H9 (cell line): Measurements from ENCODE around the gene KATNB1. TPM values are rescaled to one million over a fixed set of nuclear protein-coding genes. Genes with fewer than 3 reads are reported as not detected.

Source experiments
- DNase-seq: peaks from one replicate; pipeline ENCODE4 v3.0.0-alpha.2; 2017
- H2AFZ ChIP-seq: one replicate; pipeline ENCODE4 v1.6.1; 2013; ENCODE audit warnings: mild to moderate bottlenecking, low read length, control low read depth, moderate library complexity
- H2AK5ac ChIP-seq: 2 replicates; pipeline ENCODE4 v1.6.1; 2013; ENCODE audit warnings: low read length, control low read depth, mixed read lengths; ENCODE audit not compliant: insufficient read length
- H2BK120ac ChIP-seq: one replicate; pipeline ENCODE4 v1.6.1; 2013; ENCODE audit warnings: low read depth, mild to moderate bottlenecking, low read length, control low read depth, inconsistent platforms; ENCODE audit not compliant: poor library complexity, severe bottlenecking
- H2BK12ac ChIP-seq: 2 replicates; pipeline ENCODE4 v1.6.1; 2013; ENCODE audit warnings: low read length, control low read depth, mixed read lengths, low read depth; ENCODE audit not compliant: insufficient read length
- H2BK15ac ChIP-seq: 2 replicates; pipeline ENCODE4 v1.6.1; 2013; ENCODE audit warnings: low read depth, low read length, control low read depth
- H2BK20ac ChIP-seq: one replicate; pipeline ENCODE4 v1.6.1; 2013; ENCODE audit warnings: low read depth, mild to moderate bottlenecking, low read length, control low read depth, inconsistent platforms; ENCODE audit not compliant: poor library complexity, severe bottlenecking
- H2BK5ac ChIP-seq: 2 replicates; pipeline ENCODE4 v1.6.1; 2013; ENCODE audit warnings: low read length, control low read depth, mixed read lengths; ENCODE audit not compliant: insufficient read length
- H3K14ac ChIP-seq: 2 replicates; pipeline ENCODE4 v1.6.1; 2013; ENCODE audit warnings: low read length, control low read depth; ENCODE audit not compliant: insufficient read depth
- H3K18ac ChIP-seq: 2 replicates; pipeline ENCODE4 v1.6.1; 2013; ENCODE audit warnings: low read depth, mild to moderate bottlenecking, mixed read lengths, low read length, control low read depth; ENCODE audit not compliant: insufficient read length
- H3K23ac ChIP-seq: 2 replicates; pipeline ENCODE4 v1.6.1; 2013; ENCODE audit warnings: low read length, control low read depth, mixed read lengths, low read depth; ENCODE audit not compliant: insufficient read length
- H3K23me2 ChIP-seq: 2 replicates; pipeline ENCODE4 v1.6.1; 2013; ENCODE audit warnings: low read depth, mild to moderate bottlenecking, mixed read lengths, low read length, control low read depth; ENCODE audit not compliant: insufficient read length, poor library complexity, severe bottlenecking
- H3K27ac ChIP-seq: 2 replicates; pipeline ENCODE4 v1.5.1; 2013; ENCODE audit warnings: low read length, control low read depth, mixed read lengths, low read depth; ENCODE audit not compliant: insufficient read length
- H3K27me3 ChIP-seq: 2 replicates; pipeline ENCODE4 v1.6.1; 2013; ENCODE audit warnings: low read length, control low read depth, inconsistent platforms; ENCODE audit not compliant: insufficient read depth
- H3K4ac ChIP-seq: 2 replicates; pipeline ENCODE4 v1.6.1; 2013; ENCODE audit warnings: low read depth, mild to moderate bottlenecking, control low read depth, inconsistent platforms, low read length, moderate library complexity
- H3K4me1 ChIP-seq: 2 replicates; pipeline ENCODE4 v1.6.1; 2013; ENCODE audit warnings: low read length, control low read depth, inconsistent platforms; ENCODE audit not compliant: insufficient read depth
- H3K4me2 ChIP-seq: 2 replicates; pipeline ENCODE4 v1.6.1; 2013; ENCODE audit warnings: low read length, control low read depth, mixed read lengths; ENCODE audit not compliant: insufficient read length, insufficient read depth
- H3K56ac ChIP-seq: 2 replicates; pipeline ENCODE4 v1.6.1; 2013; ENCODE audit warnings: low read depth, mild to moderate bottlenecking, mixed read lengths, low read length, control low read depth; ENCODE audit not compliant: insufficient read length
- H3K79me1 ChIP-seq: 2 replicates; pipeline ENCODE4 v1.6.1; 2013; ENCODE audit warnings: low read depth, mild to moderate bottlenecking, moderate library complexity, low read length, control low read depth, inconsistent platforms; ENCODE audit not compliant: insufficient read depth, poor library complexity, severe bottlenecking
- H3K79me2 ChIP-seq: 2 replicates; pipeline ENCODE4 v1.6.1; 2013; ENCODE audit warnings: low read length, control low read depth, inconsistent platforms; ENCODE audit not compliant: insufficient read depth
- H3K9ac ChIP-seq: 2 replicates; pipeline ENCODE4 v1.6.1; 2013; ENCODE audit warnings: low read length, control low read depth, mixed read lengths; ENCODE audit not compliant: insufficient read length; ENCODE audit errors: extremely low read depth
- H3K9me3 ChIP-seq: one replicate; pipeline ENCODE4 v1.6.1; 2013; ENCODE audit warnings: low read depth, low read length, inconsistent platforms; ENCODE audit not compliant: control insufficient read depth
- H3T11ph ChIP-seq: one replicate; pipeline ENCODE4 v1.6.1; 2013; ENCODE audit warnings: mild to moderate bottlenecking, low read length, control low read depth, inconsistent platforms
- H4K20me1 ChIP-seq: one replicate; pipeline ENCODE4 v1.6.1; 2013; ENCODE audit not compliant: control insufficient read depth, insufficient read length, insufficient read depth
- H4K5ac ChIP-seq: 2 replicates; pipeline ENCODE4 v1.6.1; 2013; ENCODE audit warnings: low read depth, mild to moderate bottlenecking, mixed read lengths, low read length, control low read depth; ENCODE audit not compliant: insufficient read length
- H4K8ac ChIP-seq: replicated peaks from 2 replicates; pipeline ENCODE4 v1.6.1; 2013; ENCODE audit warnings: low read length, control low read depth, mixed read lengths, low read depth; ENCODE audit not compliant: insufficient read length
- H4K91ac ChIP-seq: 2 replicates; pipeline ENCODE4 v1.6.1; 2013; ENCODE audit warnings: low read depth, mild to moderate bottlenecking, moderate library complexity, mixed read lengths, low read length, control low read depth; ENCODE audit not compliant: insufficient read length
- H3K27ac Mint-ChIP-seq, 3 experiments: 2 replicates in 2 of 3; 3 replicates in 1 of 3; pipeline ENCODE4 v1.8.0; 2020 to 2021; ENCODE audit warnings: mixed read lengths in 3 of 3, mild to moderate bottlenecking in 1 of 3, moderate library complexity in 1 of 3
- H3K27me3 Mint-ChIP-seq: 2 replicates; pipeline ENCODE4 v1.8.0; 2021; ENCODE audit warnings: low read depth, mild to moderate bottlenecking, moderate library complexity, mixed read lengths
- H3K36me3 Mint-ChIP-seq, 3 experiments: 2 replicates in 2 of 3; 3 replicates in 1 of 3; pipeline ENCODE4 v1.8.0; 2020 to 2021; ENCODE audit warnings: low read depth in 3 of 3, mixed read lengths in 3 of 3; ENCODE audit not compliant: insufficient read depth in 1 of 3
- H3K4me1 Mint-ChIP-seq, 2 experiments: 2 replicates each; pipeline ENCODE4 v1.8.0; 2020; ENCODE audit warnings: mixed read lengths in 2 of 2
- H3K4me3 Mint-ChIP-seq, 2 experiments: 2 replicates in 1 of 2; 3 replicates in 1 of 2; pipeline ENCODE4 v1.8.0; 2020 to 2021; ENCODE audit warnings: mild to moderate bottlenecking in 2 of 2, mixed read lengths in 2 of 2, moderate library complexity in 1 of 2
- H3K9me3 Mint-ChIP-seq, 2 experiments: 2 replicates in 1 of 2; 3 replicates in 1 of 2; pipeline ENCODE4 v1.8.0; 2020; ENCODE audit warnings: mild to moderate bottlenecking in 2 of 2, mixed read lengths in 2 of 2, moderate library complexity in 1 of 2
- CTCF ChIP-seq: fragments of 200-600 bp; sonication (generic); conservative IDR thresholded peaks from 3 replicates; pipeline ENCODE4 v1.8.0; 2021; ENCODE audit warnings: antibody characterized with exemption, mild to moderate bottlenecking
- WGBS: extraction: QIAGEN DNeasy Blood & Tissue Kit; methylation state at CpG from one replicate; pipeline ENCODE4 v1.1.7; 2013; ENCODE audit warnings: missing lambda C conversion rate, low lambda C conversion rate, mixed read lengths; ENCODE audit not compliant: insufficient read length; ENCODE audit errors: extremely low coverage; 5-methylcytosine and 5-hydroxymethylcytosine counted together
- total RNA-seq: library from RNA; stranded (reverse); gene quantifications from 2 replicates; pipeline ENCODE4 v1.2.1, GENCODE V29; 2021

Gene KATNB1
- total RNA-seq, 1 experiment from 2014 or later, result 29.9 TPM

DNA sequence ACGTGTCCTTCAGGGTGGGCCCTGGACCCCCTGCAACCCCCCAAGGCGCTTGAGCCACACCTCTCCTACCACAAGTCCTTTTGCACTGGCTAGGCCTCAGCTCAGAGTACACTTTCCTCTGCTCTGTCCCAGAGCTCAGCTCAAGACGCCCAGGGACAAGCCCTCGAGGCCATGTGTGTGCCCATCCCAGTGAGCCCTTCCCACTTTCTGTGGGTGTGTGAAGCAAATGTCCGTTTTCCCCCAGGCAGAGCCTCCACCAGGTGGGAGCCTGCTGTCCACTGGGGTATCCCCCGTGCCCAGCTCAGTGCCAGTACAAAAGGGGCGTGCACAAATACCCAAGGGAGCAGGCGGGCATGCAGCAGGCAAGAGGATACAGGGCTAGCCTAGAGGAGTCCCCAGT, 48.3 kb downstream of the KATNB1 start:
- Histone ChIP-seq H3K9me3 (no peaks in the 10 kb centered on the region), H3K79me2 (no peaks in the 10 kb centered on the region), H3K27me3 (no peaks in the 10 kb centered on the region), H4K20me1 (no peaks in the 10 kb centered on the region), H4K8ac (no peak overlapping the region), H3K9ac (no peak overlapping the region), H2BK5ac (no peak overlapping the region), H2BK20ac (no peak overlapping the region), H3K14ac (no peak overlapping the region), H3K56ac (no peak overlapping the region), H4K5ac (no peak overlapping the region), H3K4me1 (no peaks in the 10 kb centered on the region), H4K91ac (no peak overlapping the region), H3K79me1 (no peaks in the 10 kb centered on the region), H3K4ac (no peak overlapping the region), H3T11ph (no peak overlapping the region), H2AFZ (no peak overlapping the region), H2BK15ac (no peak overlapping the region), H3K23me2 (no peaks in the 10 kb centered on the region), H2BK120ac (no peak overlapping the region), H3K4me2 (no peak overlapping the region), H3K23ac (no peak overlapping the region), H2BK12ac (no peak overlapping the region), H3K18ac (no peak overlapping the region), H3K27ac (no peak overlapping the region), H2AK5ac (no peak overlapping the region)
- Mint-ChIP-seq H3K4me1 (peaks cover 7 to 15% of the 10 kb centered on the region in 2 experiments), H3K27me3 (no peaks in the 10 kb centered on the region; the same call in 1 of the 2 replicates), H3K4me3 (no peak overlapping the region), H3K9me3 (no peaks in the 10 kb centered on the region), H3K36me3 (no peaks in the 10 kb centered on the region; a peak in 1 of 7 replicates), H3K27ac (no peak overlapping the region)
- WGBS, result no CpG with 5 or more reads among the region's 8 CpGs
- no peak for DNase-seq
- no peak for TF ChIP-seq CTCF
